Stimulated activated CD4-positive, alpha-beta T cell treated with anti-CD3 and anti-CD28 coated beads, Interleukin-12 subunit alpha, Interleukin-12 subunit beta, amount 100 ng/mL, for 24 hours (primary cell): ENCODE measurements around the gene TLK2.

Experiments used
- DNase-seq, 2 experiments: peaks; one replicate each; pipeline ENCODE4 v3.0.0-alpha.2; 2020; ENCODE audit warnings: low read depth in 2 of 2

TLK2 gene

GRCh38 chr17:62627904-62628633 lies 149.4 kb downstream of the TLK2 start:
- peak; percentile 16 to 43 for DNase-seq

- no peak for DNase-seq
These were observed 150.4 kb downstream of the TLK2 start for GRCh38 chr17:62628831-62629555.

- DNase-seq = no peak
These were observed 151.1 kb downstream of the TLK2 start for GRCh38 chr17:62629556-62630364.

GRCh38 chr17:62630365-62631085 lies 151.9 kb downstream of the TLK2 start:
- DNase-seq = no peak

GRCh38 chr17:62631086-62631935 lies 152.7 kb downstream of the TLK2 start:
- DNase-seq = no peak

- DNase-seq = no peak
These were observed 153.6 kb downstream of the TLK2 start for GRCh38 chr17:62631936-62632924.

- no peak for DNase-seq
These were observed 159.2 kb downstream of the TLK2 start for GRCh38 chr17:62637809-62638208.

GRCh38 chr17:62641153-62641552 lies 162.5 kb downstream of the TLK2 start:
- DNase-seq = no peak

GRCh38 chr17:62641951-62642350 lies 163.3 kb downstream of the TLK2 start:
- DNase-seq = no peak

GRCh38 chr17:62643496-62643895 lies 164.9 kb downstream of the TLK2 start:
- DNase-seq = no peak

GRCh38 chr17:62644487-62645173 lies 166.0 kb downstream of the TLK2 start:
- DNase-seq = no peak

- DNase-seq = no peak
These were observed 169.8 kb downstream of the TLK2 start for GRCh38 chr17:62648251-62648955.

GRCh38 chr17:62648956-62649294 lies 170.3 kb downstream of the TLK2 start:
- no peak for DNase-seq

GRCh38 chr17:62649570-62649969 lies 170.9 kb downstream of the TLK2 start:
- no peak for DNase-seq

- no peak for DNase-seq
These were observed 172.0 kb downstream of the TLK2 start for GRCh38 chr17:62650587-62650986.

GRCh38 chr17:62652251-62653001 lies 173.8 kb downstream of the TLK2 start:
- peak in 1 of 2 experiments; percentile 15 for DNase-seq

GRCh38 chr17:62653002-62653825 lies 174.6 kb downstream of the TLK2 start:
- DNase-seq = peak; percentile 79 to 96
